HG02759 (cell line): ENCODE data around the gene MS4A18.
"Not testable (repeated sequence)": the region's sequence is repeated elsewhere in the genome, so short reads cannot be mapped to it uniquely, and the experiment has no call there.

Experiments
- ATAC-seq: cut with Tn5 transposase; IDR thresholded peaks from one replicate; pipeline ENCODE4 v1.9.1; 2021; ENCODE audit warnings: mild to moderate bottlenecking, moderate library complexity; ENCODE audit not compliant: unreplicated experiment

MS4A18 gene

GRCh38 chr11:60734279-60734678 is 9.8 kb downstream of the MS4A18 start:
- no peak for ATAC-seq

- ATAC-seq = no peak
Observed at GRCh38 chr11:60739114-60739513, 14.6 kb downstream of the MS4A18 start.

- no peak for ATAC-seq
Observed at GRCh38 chr11:60740573-60740972, 16.1 kb downstream of the MS4A18 start.

- ATAC-seq = no peak
Observed at GRCh38 chr11:60741421-60741820, 16.9 kb downstream of the MS4A18 start.

- no peak for ATAC-seq
Observed at GRCh38 chr11:60743058-60743457, 18.5 kb downstream of the MS4A18 start.

- no peak for ATAC-seq
Observed at GRCh38 chr11:60744114-60744513, 19.6 kb downstream of the MS4A18 start.

- ATAC-seq = no peak
Observed at GRCh38 chr11:60747359-60747873, 22.9 kb downstream of the MS4A18 start.

- ATAC-seq = no peak
Observed at GRCh38 chr11:60748225-60748624, 23.7 kb downstream of the MS4A18 start.

GRCh38 chr11:60748821-60749220 is 24.3 kb downstream of the MS4A18 start:
- ATAC-seq = no peak

- no peak for ATAC-seq
Observed at GRCh38 chr11:60750911-60751310, 26.4 kb downstream of the MS4A18 start.

GRCh38 chr11:60753309-60753708 is 28.8 kb downstream of the MS4A18 start:
- no peak for ATAC-seq

GRCh38 chr11:60754887-60755286 is 30.4 kb downstream of the MS4A18 start:
- no peak for ATAC-seq

GRCh38 chr11:60756307-60757032 is 31.9 kb downstream of the MS4A18 start, which contains the start of gene MS4A15:
Gene MS4A15 (plus strand): TSS chr11:60756867. CDS start chr11:60763734, 6,867 bp downstream.
- no peak for ATAC-seq

GRCh38 chr11:60757231-60757800 is 32.8 kb downstream of the MS4A18 start:
- no peak for ATAC-seq

- ATAC-seq = not testable (repeated sequence)
Observed at GRCh38 chr11:60758671-60759070, 34.2 kb downstream of the MS4A18 start.

- ATAC-seq = not testable (repeated sequence)
Observed at GRCh38 chr11:60759438-60760225, 35.1 kb downstream of the MS4A18 start.

GRCh38 chr11:60761436-60762190 is 37.1 kb downstream of the MS4A18 start:
- ATAC-seq = peak; percentile 30

- peak; percentile 77 for ATAC-seq
Observed at GRCh38 chr11:60762851-60763691, 38.6 kb downstream of the MS4A18 start.

GRCh38 chr11:60763692-60764369 is 39.3 kb downstream of the MS4A18 start:
- ATAC-seq = peak; percentile 30
